ENCODE data around the gene C17orf67. TPM values are rescaled to one million over a fixed set of nuclear protein-coding genes. Genes with fewer than 3 reads are reported as not detected.

C17orf67 gene
- total and polyA plus RNA-seq, 4 donors, result 0.64 to 2.8 (median 1.7) TPM

DNA sequence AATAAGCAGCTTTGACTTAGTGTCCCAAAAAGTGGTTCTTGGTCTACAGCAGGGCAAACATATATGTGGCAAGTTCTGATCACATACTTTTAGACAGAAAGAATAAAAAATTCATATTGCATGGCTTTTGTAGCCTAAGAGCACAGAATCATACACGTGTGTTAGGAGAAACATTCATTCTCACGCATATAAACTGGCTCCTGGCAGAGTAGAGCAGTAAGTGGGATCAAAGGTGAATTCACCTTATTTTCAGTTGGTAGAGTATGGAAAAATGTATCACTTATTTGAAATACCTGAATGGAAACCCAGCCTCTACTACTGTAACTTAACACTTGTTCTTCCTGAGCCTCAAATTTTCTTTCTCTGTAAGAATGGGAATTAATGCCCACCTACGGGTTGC is 35.0 kb upstream of the C17orf67 start:
- Histone ChIP-seq H3K9ac (ENCODE audit: insufficient read depth in 1 of 2, low read length in 2 of 2) (no peak overlapping the region), H3K27me3 (ENCODE audit: control insufficient read depth in 3 of 3, insufficient read depth in 3 of 3, low read length in 2 of 3) (no peaks in the 10 kb centered on the region), H3K9me3 (ENCODE audit: control insufficient read depth in 4 of 4, insufficient read depth in 3 of 4, low read length in 3 of 4) (no peaks in the 10 kb centered on the region), H3K4me3 (no peak overlapping the region), H3K27ac (ENCODE audit: low read depth in 1 of 2, low read length in 1 of 2) (no peak overlapping the region), H3K4me1 (ENCODE audit: control insufficient read depth in 5 of 5, insufficient read depth in 5 of 5, low read length in 5 of 5) (peaks cover 0 to 3% (median 0%) of the 10 kb centered on the region in 5 donors), H3K36me3 (ENCODE audit: control insufficient read depth in 4 of 4, insufficient read depth in 4 of 4, low read length in 4 of 4) (peaks cover 0 to 2% (median 0%) of the 10 kb centered on the region in 4 donors)
- WGBS, 2 donors, result 92 to 94% methylated on average over 3 of the region's 3 CpGs
- DNase-seq (no peak), ATAC-seq (ENCODE audit: insufficient read depth, low FRiP score) (no peak)
- TF ChIP-seq, protein P1, sequence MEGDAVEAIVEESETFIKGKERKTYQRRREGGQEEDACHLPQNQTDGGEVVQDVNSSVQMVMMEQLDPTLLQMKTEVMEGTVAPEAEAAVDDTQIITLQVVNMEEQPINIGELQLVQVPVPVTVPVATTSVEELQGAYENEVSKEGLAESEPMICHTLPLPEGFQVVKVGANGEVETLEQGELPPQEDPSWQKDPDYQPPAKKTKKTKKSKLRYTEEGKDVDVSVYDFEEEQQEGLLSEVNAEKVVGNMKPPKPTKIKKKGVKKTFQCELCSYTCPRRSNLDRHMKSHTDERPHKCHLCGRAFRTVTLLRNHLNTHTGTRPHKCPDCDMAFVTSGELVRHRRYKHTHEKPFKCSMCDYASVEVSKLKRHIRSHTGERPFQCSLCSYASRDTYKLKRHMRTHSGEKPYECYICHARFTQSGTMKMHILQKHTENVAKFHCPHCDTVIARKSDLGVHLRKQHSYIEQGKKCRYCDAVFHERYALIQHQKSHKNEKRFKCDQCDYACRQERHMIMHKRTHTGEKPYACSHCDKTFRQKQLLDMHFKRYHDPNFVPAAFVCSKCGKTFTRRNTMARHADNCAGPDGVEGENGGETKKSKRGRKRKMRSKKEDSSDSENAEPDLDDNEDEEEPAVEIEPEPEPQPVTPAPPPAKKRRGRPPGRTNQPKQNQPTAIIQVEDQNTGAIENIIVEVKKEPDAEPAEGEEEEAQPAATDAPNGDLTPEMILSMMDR (IDR thresholded peaks at IDR 0.05; ENCODE audit: control extremely low read depth, extremely low read depth), result no peak

DNA sequence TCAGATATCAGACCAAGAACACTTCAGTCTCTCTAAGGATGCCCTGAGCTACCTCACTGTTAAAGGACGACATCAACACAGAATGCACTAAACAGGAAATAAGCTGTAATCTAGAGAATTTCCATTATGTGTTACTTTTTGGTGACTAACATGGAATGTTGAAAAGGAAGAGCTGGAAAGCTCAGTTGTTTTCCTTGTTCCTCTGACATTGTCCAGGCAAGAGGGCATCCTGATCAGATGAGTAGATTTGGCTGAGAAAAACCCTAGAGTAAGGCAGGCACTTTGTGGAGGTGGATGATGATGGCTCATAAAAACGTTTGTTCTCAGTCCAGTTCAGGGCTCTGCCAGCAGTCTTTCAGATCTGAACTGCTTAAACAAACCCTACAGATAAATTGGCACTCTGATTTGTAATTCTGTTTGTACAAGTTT is 34.2 kb upstream of the C17orf67 start:
- WGBS, 2 donors, result 30 to 72% methylated on average over 2 of the region's 2 CpGs

DNA sequence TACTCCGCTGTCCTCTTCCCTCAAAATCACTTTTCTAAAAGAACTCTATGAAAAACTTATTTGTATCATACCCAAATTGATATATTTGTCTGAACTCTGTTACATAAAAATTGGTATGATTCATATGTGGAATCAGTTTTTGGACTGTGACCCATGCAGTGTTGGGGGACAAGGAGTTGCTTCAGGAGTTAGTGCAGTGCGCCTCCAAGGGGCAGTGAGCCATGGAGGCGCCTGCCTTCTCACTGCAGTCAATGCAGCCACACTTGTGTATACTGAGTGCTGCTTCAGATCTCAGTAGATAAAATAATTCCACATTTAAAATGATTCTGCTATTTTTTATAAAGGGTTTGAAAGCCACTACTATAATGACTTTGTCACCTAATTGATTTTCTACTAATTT is 32.8 kb upstream of the C17orf67 start:
- 49 to 61% methylated on average over 3 of the region's 3 CpGs for WGBS, 2 donors
- TF ChIP-seq, protein P1 (IDR thresholded peaks at IDR 0.05; ENCODE audit: control extremely low read depth, extremely low read depth), result no peak
- peaks cover 0 to 3% (median 0%) of the 10 kb centered on the region in 5 donors for H3K4me1 ChIP-seq (ENCODE audit: control insufficient read depth in 5 of 5, insufficient read depth in 5 of 5, low read length in 5 of 5)
- no peaks in the 10 kb centered on the region for H3K9me3 ChIP-seq (ENCODE audit: control insufficient read depth in 4 of 4, insufficient read depth in 3 of 4, low read length in 3 of 4)
- H3K36me3 ChIP-seq (ENCODE audit: control insufficient read depth in 4 of 4, insufficient read depth in 4 of 4, low read length in 4 of 4), result peaks cover 0 to 4% (median under 1%) of the 10 kb centered on the region in 4 donors
- no peak overlapping the region for H3K27ac ChIP-seq (ENCODE audit: low read depth in 1 of 2, low read length in 1 of 2)
- H3K27me3 ChIP-seq (ENCODE audit: control insufficient read depth in 3 of 3, insufficient read depth in 3 of 3, low read length in 2 of 3), result no peaks in the 10 kb centered on the region
- H3K4me3 ChIP-seq, result no peak overlapping the region
- peak in 1 of 3 donors; percentile 19 for DNase-seq
- no peak for ATAC-seq (ENCODE audit: insufficient read depth, low FRiP score)
- no peak overlapping the region for H3K9ac ChIP-seq (ENCODE audit: insufficient read depth in 1 of 2, low read length in 2 of 2)

More for the DNA sequence above, 34.2 kb upstream of the C17orf67 start:
- Histone ChIP-seq H3K4me3 (no peak overlapping the region), H3K4me1 (ENCODE audit: control insufficient read depth in 5 of 5, insufficient read depth in 5 of 5, low read length in 5 of 5) (peaks cover 0 to 3% (median 0%) of the 10 kb centered on the region in 5 donors), H3K9ac (ENCODE audit: insufficient read depth in 1 of 2, low read length in 2 of 2) (no peak overlapping the region), H3K36me3 (ENCODE audit: control insufficient read depth in 4 of 4, insufficient read depth in 4 of 4, low read length in 4 of 4) (peaks cover 0 to 2% (median 0%) of the 10 kb centered on the region in 4 donors), H3K27ac (ENCODE audit: low read depth in 1 of 2, low read length in 1 of 2) (no peak overlapping the region), H3K27me3 (ENCODE audit: control insufficient read depth in 3 of 3, insufficient read depth in 3 of 3, low read length in 2 of 3) (no peaks in the 10 kb centered on the region), H3K9me3 (ENCODE audit: control insufficient read depth in 4 of 4, insufficient read depth in 3 of 4, low read length in 3 of 4) (no peaks in the 10 kb centered on the region)
- TF ChIP-seq, protein P1 (IDR thresholded peaks at IDR 0.05; ENCODE audit: control extremely low read depth, extremely low read depth), result no peak
- ATAC-seq (ENCODE audit: insufficient read depth, low FRiP score), result no peak
- peak in 2 of 3 donors; percentile 22 to 28 for DNase-seq

DNA sequence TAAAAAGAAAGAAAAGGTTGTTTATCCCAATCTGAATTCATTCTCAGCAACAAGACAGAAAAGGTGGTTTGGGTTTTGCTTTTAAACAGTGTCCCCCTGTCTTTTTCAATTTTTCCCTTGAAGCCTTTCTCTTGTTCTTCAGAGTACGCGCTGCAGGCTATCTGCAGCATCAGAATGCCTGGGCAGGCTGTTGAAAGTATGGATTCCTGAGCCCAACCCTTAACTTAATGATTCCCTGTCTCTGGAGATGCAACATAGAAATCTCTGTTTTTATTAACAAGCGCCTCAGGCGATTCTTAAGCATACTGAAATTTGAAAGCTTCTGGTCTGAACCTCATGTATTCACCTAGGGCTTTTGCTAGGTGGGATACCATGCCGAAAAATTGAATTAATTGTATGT is 32.4 kb upstream of the C17orf67 start:
- Histone ChIP-seq H3K9me3 (ENCODE audit: control insufficient read depth in 4 of 4, insufficient read depth in 3 of 4, low read length in 3 of 4) (no peaks in the 10 kb centered on the region), H3K9ac (ENCODE audit: insufficient read depth in 1 of 2, low read length in 2 of 2) (no peak overlapping the region), H3K4me1 (ENCODE audit: control insufficient read depth in 5 of 5, insufficient read depth in 5 of 5, low read length in 5 of 5) (peaks cover 0 to 3% (median 0%) of the 10 kb centered on the region in 5 donors), H3K4me3 (no peak overlapping the region), H3K27me3 (ENCODE audit: control insufficient read depth in 3 of 3, insufficient read depth in 3 of 3, low read length in 2 of 3) (no peaks in the 10 kb centered on the region), H3K36me3 (ENCODE audit: control insufficient read depth in 4 of 4, insufficient read depth in 4 of 4, low read length in 4 of 4) (peaks cover 0 to 4% (median under 1%) of the 10 kb centered on the region in 4 donors), H3K27ac (ENCODE audit: low read depth in 1 of 2, low read length in 1 of 2) (no peak overlapping the region)
- WGBS, 2 donors, result 99% methylated on average over 5 of the region's 5 CpGs
- ATAC-seq (ENCODE audit: insufficient read depth, low FRiP score) (no peak), DNase-seq (no peak)
- TF ChIP-seq, protein P1 (IDR thresholded peaks at IDR 0.05; ENCODE audit: control extremely low read depth, extremely low read depth), result no peak

All from lung (tissue), 12 donors.